ENCODE data around the gene CLCN3. TPM values are rescaled to one million over a fixed set of nuclear protein-coding genes. Genes with fewer than 3 reads are reported as not detected.
"Not testable (repeated sequence)": the region's sequence is repeated elsewhere in the genome, so short reads cannot be mapped to it uniquely, and the experiment has no call there.

The CLCN3 gene
- total and polyA plus RNA-seq, 10 of the 15 experiments (the other 5 are each of a cell fraction or from before 2014, with no cell fraction given): 4.0 to 22.8 (median 11.8) TPM

DNA sequence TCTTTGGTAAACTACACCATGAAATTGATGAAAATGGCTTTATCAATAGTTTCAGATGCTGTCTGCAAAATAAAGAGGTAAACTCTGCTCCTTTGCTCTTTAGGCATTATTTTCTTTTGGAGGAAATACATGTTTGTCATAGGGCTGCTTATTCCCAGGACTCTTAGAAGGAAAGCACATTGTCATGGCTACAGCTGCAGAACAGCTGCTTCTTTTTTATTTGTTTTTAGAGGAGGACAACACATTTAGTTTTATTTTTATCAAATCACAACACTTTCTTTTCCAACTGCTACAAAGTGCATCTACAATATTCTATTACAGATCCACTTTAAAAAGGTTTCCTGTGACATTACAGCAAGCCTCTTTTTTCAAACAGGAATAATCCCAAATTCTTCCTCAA lies 150.0 kb downstream of the CLCN3 start (continued):
- TF ChIP-seq KDM1A (IDR thresholded peaks at IDR 0.05; ENCODE audit: borderline replicate concordance): no peak
- TF ChIP-seq SMAD5 (IDR thresholded peaks at IDR 0.05; ENCODE audit: low read depth): no peak
- TF ChIP-seq, protein P1, sequence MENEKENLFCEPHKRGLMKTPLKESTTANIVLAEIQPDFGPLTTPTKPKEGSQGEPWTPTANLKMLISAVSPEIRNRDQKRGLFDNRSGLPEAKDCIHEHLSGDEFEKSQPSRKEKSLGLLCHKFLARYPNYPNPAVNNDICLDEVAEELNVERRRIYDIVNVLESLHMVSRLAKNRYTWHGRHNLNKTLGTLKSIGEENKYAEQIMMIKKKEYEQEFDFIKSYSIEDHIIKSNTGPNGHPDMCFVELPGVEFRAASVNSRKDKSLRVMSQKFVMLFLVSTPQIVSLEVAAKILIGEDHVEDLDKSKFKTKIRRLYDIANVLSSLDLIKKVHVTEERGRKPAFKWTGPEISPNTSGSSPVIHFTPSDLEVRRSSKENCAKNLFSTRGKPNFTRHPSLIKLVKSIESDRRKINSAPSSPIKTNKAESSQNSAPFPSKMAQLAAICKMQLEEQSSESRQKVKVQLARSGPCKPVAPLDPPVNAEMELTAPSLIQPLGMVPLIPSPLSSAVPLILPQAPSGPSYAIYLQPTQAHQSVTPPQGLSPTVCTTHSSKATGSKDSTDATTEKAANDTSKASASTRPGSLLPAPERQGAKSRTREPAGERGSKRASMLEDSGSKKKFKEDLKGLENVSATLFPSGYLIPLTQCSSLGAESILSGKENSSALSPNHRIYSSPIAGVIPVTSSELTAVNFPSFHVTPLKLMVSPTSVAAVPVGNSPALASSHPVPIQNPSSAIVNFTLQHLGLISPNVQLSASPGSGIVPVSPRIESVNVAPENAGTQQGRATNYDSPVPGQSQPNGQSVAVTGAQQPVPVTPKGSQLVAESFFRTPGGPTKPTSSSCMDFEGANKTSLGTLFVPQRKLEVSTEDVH (IDR thresholded peaks at IDR 0.05; ENCODE audit: low read depth, partially characterized antibody): no peak
- TF ChIP-seq ZNF384 (IDR thresholded peaks at IDR 0.05; ENCODE audit: borderline replicate concordance, low read depth, low read length): no peak
- no peak for TF ChIP-seq ASH2L (IDR thresholded peaks at IDR 0.05; ENCODE audit: borderline replicate concordance, low read depth)
- TF ChIP-seq, protein P2, sequence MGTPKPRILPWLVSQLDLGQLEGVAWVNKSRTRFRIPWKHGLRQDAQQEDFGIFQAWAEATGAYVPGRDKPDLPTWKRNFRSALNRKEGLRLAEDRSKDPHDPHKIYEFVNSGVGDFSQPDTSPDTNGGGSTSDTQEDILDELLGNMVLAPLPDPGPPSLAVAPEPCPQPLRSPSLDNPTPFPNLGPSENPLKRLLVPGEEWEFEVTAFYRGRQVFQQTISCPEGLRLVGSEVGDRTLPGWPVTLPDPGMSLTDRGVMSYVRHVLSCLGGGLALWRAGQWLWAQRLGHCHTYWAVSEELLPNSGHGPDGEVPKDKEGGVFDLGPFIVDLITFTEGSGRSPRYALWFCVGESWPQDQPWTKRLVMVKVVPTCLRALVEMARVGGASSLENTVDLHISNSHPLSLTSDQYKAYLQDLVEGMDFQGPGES (IDR thresholded peaks at IDR 0.05): no peak

DNA sequence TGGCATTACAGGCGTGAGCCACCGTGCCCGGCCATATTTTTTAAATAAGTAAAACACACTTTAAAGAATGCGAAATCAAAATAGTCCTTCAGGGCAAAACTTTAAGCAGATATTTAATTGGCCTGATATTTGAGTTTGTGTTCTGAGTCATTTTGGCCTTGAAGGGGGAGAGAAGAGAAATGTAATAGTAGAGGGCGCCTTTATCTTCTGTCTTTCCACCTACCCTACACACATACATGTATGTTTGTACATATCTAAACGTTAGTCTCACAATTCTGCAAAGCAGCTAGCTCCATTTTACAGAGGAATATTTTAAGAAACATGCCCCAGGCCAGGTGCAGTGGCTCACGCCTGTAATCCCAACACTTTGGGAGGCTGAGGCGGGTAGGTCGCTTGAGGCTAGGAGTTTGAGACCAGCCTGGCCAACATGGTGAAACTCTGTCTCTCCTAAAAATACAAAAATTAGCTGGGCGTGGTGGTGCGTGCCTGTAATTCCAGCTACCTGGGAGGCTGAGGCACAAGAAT lies 151.2 kb downstream of the CLCN3 start:
- not testable (repeated sequence) for FAIRE-seq, ATAC-seq

More for the DNA sequence above, 151.2 kb downstream of the CLCN3 start:
- in situ Hi-C loops (cut with MboI); H3K27me3 ChIP-seq (replicated peaks in 1 of 2; ENCODE audit: control insufficient read depth in 2 of 2, insufficient read depth in 2 of 2, low read length in 1 of 2); H3K79me2 ChIP-seq (ENCODE audit: control insufficient read depth, insufficient read depth, low read length); H3K36me3 ChIP-seq (ENCODE audit: control insufficient read depth in 2 of 2, insufficient read depth in 2 of 2, low read length in 1 of 2); SMC1A ChIA-PET (ENCODE audit: uncharacterized antibody, unreplicated experiment); H3K4me2 ChIP-seq (ENCODE audit: control insufficient read depth, insufficient read depth); BruUV-seq (replicated peaks); intact Hi-C loops (cut with micrococcal nuclease; ENCODE audit: unreplicated experiment); H3K9me3 ChIP-seq (replicated peaks; ENCODE audit: control insufficient read depth, insufficient read depth, low read length); RAD21 ChIA-PET (ENCODE audit: unreplicated experiment); POLR2A ChIA-PET; H3K4me3 ChIP-seq; DNase-seq (ENCODE audit: low read depth, low spot score); H3K9ac ChIP-seq (ENCODE audit: control insufficient read depth, insufficient read depth, low read length); H3K27ac ChIP-seq (ENCODE audit: control insufficient read depth, insufficient read depth); H2AFZ ChIP-seq (ENCODE audit: control insufficient read depth, low read depth, low read length); H4K20me1 ChIP-seq (ENCODE audit: control insufficient read depth, insufficient read depth); H3K4me1 ChIP-seq (ENCODE audit: control insufficient read depth, insufficient read depth, low read length): not testable (repeated sequence)
- WGBS (ENCODE audit: insufficient coverage, insufficient replicate concordance, low lambda C conversion rate, missing lambda C conversion rate): 55% methylated on average over 11 of the region's 11 CpGs
- CTCF ChIA-PET: interaction anchor here (0.9 kb wide), 1 partner anchor 39 kb away, joined by 3 read pairs; no protein-coding TSS in a partner anchor

Other genes starting within 250 kb of the CLCN3 start
- 5.7 and 7.6 TPM in 2 replicates for gene NEK1, start 8.0 kb upstream of the CLCN3 start, total RNA-seq (2014; rRNA removed)
- gene NEK1, start 8.0 kb upstream of the CLCN3 start, total RNA-seq (2014; rRNA removed; fragmentation: Illumina TruSeq; extraction: Trizol): 6.7 and 7.2 TPM in 2 replicates
- 9.5 and 10.3 TPM in 2 replicates for gene NEK1, start 8.0 kb upstream of the CLCN3 start, total RNA-seq (2021)
- 11.0 and 18.1 TPM in 2 replicates for gene NEK1, start 8.0 kb upstream of the CLCN3 start, polyA plus RNA-seq (2011; rRNA removed)
- 8.3 and 10.4 TPM in 2 replicates for gene NEK1, start 8.0 kb upstream of the CLCN3 start, polyA plus RNA-seq (2014; fragmentation: Illumina TruSeq; extraction: Trizol)
- gene NEK1, start 8.0 kb upstream of the CLCN3 start, polyA plus RNA-seq (2014; fragmentation: Nextera tagmentation; extraction: Ambion mirVana): 1 to 10 TPM; 4.9 to 5.1 TPM
- 3.3 and 5.1 TPM in 2 replicates for gene NEK1, start 8.0 kb upstream of the CLCN3 start, polyA plus RNA-seq (2014; rRNA removed)
- gene NEK1, start 8.0 kb upstream of the CLCN3 start, polyA plus RNA-seq (2016; fragmentation: Nextera tagmentation; extraction: Ambion mirVana): 10 to 100 TPM; 12.9 to 16.1 TPM
- 31.2 and 37.1 TPM in 2 replicates for gene HPF1, start 137.4 kb downstream of the CLCN3 start, total RNA-seq (2014; rRNA removed)
- gene HPF1, start 137.4 kb downstream of the CLCN3 start, total RNA-seq (2014; rRNA removed; fragmentation: Illumina TruSeq; extraction: Trizol): 49.6 and 53.9 TPM in 2 replicates
- 31.4 and 35.3 TPM in 2 replicates for gene HPF1, start 137.4 kb downstream of the CLCN3 start, total RNA-seq (2021)
- gene HPF1, start 137.4 kb downstream of the CLCN3 start, polyA plus RNA-seq (2011; rRNA removed): 47.7 and 78.2 TPM in 2 replicates
- 93.5 and 109 TPM in 2 replicates for gene HPF1, start 137.4 kb downstream of the CLCN3 start, polyA plus RNA-seq (2014; fragmentation: Illumina TruSeq; extraction: Trizol)
- gene HPF1, start 137.4 kb downstream of the CLCN3 start, polyA plus RNA-seq (2014; fragmentation: Nextera tagmentation; extraction: Ambion mirVana): 10 to 100 TPM; 47.9 to 56.4 TPM
- 28.2 and 32.6 TPM in 2 replicates for gene HPF1, start 137.4 kb downstream of the CLCN3 start, polyA plus RNA-seq (2014; rRNA removed)
- gene HPF1, start 137.4 kb downstream of the CLCN3 start, polyA plus RNA-seq (2016; fragmentation: Nextera tagmentation; extraction: Ambion mirVana): 10 to 100 TPM; 62.9 to 76.3 TPM